Measurements from ENCODE around the gene PLEKHG4B. TPM values are rescaled to one million over a fixed set of nuclear protein-coding genes. Genes with fewer than 3 reads are reported as not detected.

Gene PLEKHG4B
- total RNA-seq, 1 experiment from 2014 or later = 0.06 TPM

- DNase-seq (ENCODE audit: low read depth) = peak; percentile 82
Observed at GRCh38 chr5:129820-130219, 37.9 kb downstream of the PLEKHG4B start.

GRCh38 chr5:130601-131131 lies 38.7 kb downstream of the PLEKHG4B start:
- peak; percentile 24 for DNase-seq (ENCODE audit: low read depth)

GRCh38 chr5:136901-137300 lies 44.9 kb downstream of the PLEKHG4B start:
- DNase-seq (ENCODE audit: low read depth) = no peak

GRCh38 chr5:137741-138140 lies 45.8 kb downstream of the PLEKHG4B start:
- no peak for DNase-seq (ENCODE audit: low read depth)

GRCh38 chr5:138936-139335 lies 47.0 kb downstream of the PLEKHG4B start:
- DNase-seq (ENCODE audit: low read depth) = no peak

- DNase-seq (ENCODE audit: low read depth) = no peak
Observed at GRCh38 chr5:139579-140442, 47.8 kb downstream of the PLEKHG4B start.

- DNase-seq (ENCODE audit: low read depth) = no peak
Observed at GRCh38 chr5:140443-140829, 48.5 kb downstream of the PLEKHG4B start.

GRCh38 chr5:141211-141610 lies 49.2 kb downstream of the PLEKHG4B start:
- DNase-seq (ENCODE audit: low read depth) = no peak

GRCh38 chr5:141761-142160 lies 49.8 kb downstream of the PLEKHG4B start:
- DNase-seq (ENCODE audit: low read depth) = no peak

- DNase-seq (ENCODE audit: low read depth) = no peak
Observed at GRCh38 chr5:142246-142810, 50.4 kb downstream of the PLEKHG4B start.

- DNase-seq (ENCODE audit: low read depth) = no peak
Observed at GRCh38 chr5:143041-143440, 51.1 kb downstream of the PLEKHG4B start.

GRCh38 chr5:144941-145340 lies 53.0 kb downstream of the PLEKHG4B start:
- no peak for DNase-seq (ENCODE audit: low read depth)

- DNase-seq (ENCODE audit: low read depth) = no peak
Observed at GRCh38 chr5:145585-146323, 53.8 kb downstream of the PLEKHG4B start.

- no peak for DNase-seq (ENCODE audit: low read depth)
Observed at GRCh38 chr5:147751-148150, 55.8 kb downstream of the PLEKHG4B start.

- DNase-seq (ENCODE audit: low read depth) = peak; percentile 55
Observed at GRCh38 chr5:149745-150485, 57.9 kb downstream of the PLEKHG4B start.

- no peak for DNase-seq (ENCODE audit: low read depth)
Observed at GRCh38 chr5:150746-151145, 58.8 kb downstream of the PLEKHG4B start.

GRCh38 chr5:152077-152476 lies 60.1 kb downstream of the PLEKHG4B start:
- DNase-seq (ENCODE audit: low read depth) = no peak

GRCh38 chr5:153256-153655 lies 61.3 kb downstream of the PLEKHG4B start:
- peak; percentile 65 for DNase-seq (ENCODE audit: low read depth)

- DNase-seq (ENCODE audit: low read depth) = no peak
Observed at GRCh38 chr5:154236-154635, 62.3 kb downstream of the PLEKHG4B start.

GRCh38 chr5:154826-155225 lies 62.9 kb downstream of the PLEKHG4B start:
- DNase-seq (ENCODE audit: low read depth) = peak; percentile 72

- no peak for DNase-seq (ENCODE audit: low read depth)
Observed at GRCh38 chr5:155651-156410, 63.9 kb downstream of the PLEKHG4B start.
